Naive thymus-derived CD4-positive, alpha-beta T cell (primary cell): ENCODE data around the gene CCM2. TPM values are rescaled to one million over a fixed set of nuclear protein-coding genes. Genes with fewer than 3 reads are reported as not detected.

Source experiments
- ATAC-seq: fragments of 150-1000 bp; cut with Tn5 transposase; 2 replicates; pipeline ENCODE4 v1.10.0; 2021; ENCODE audit warnings: mild to moderate bottlenecking, moderate library complexity
- CTCF ChIA-PET: fragments of 350-600 bp; sonication (Branson Sonifier 250); formaldehyde crosslinking; loops from one replicate; lab custom pipeline; 2021; ENCODE audit warnings: antibody characterized with exemption; lab: Charles Lee
- POLR2A ChIA-PET: fragments of 350-600 bp; sonication (Branson Sonifier 250); formaldehyde crosslinking; loops from one replicate; lab custom pipeline; 2021; ENCODE audit warnings: antibody characterized with exemption, inconsistent platforms; lab: Charles Lee
- DNase-seq, 9 donors: peaks; one replicate each; pipeline versions ENCODE4 v3.0.0 to v3.0.0-alpha.2; 2020 to 2022; ENCODE audit warnings: mixed read lengths in 1 of 9
- H3K27ac ChIP-seq: one replicate; pipeline ENCODE4 v1.7.0; 2013; ENCODE audit warnings: mild to moderate bottlenecking, low read depth, low read length, moderate library complexity
- H3K27me3 ChIP-seq, 2 donors: one replicate each; pipeline ENCODE4 v1.7.0; 2013; ENCODE audit warnings: low read length in 2 of 2, mild to moderate bottlenecking in 2 of 2, moderate library complexity in 2 of 2; ENCODE audit not compliant: control insufficient read depth in 2 of 2, insufficient read depth in 2 of 2
- H3K36me3 ChIP-seq, 3 experiments: 1 replicate in 2 of 3; 2 replicates in 1 of 3; pipeline ENCODE4 v1.7.0; 2013; ENCODE audit warnings: low read length in 3 of 3, mild to moderate bottlenecking in 3 of 3, moderate library complexity in 1 of 3; ENCODE audit not compliant: insufficient read depth in 3 of 3, control insufficient read depth in 2 of 3
- H3K4me1 ChIP-seq, 2 donors: one replicate each; pipeline ENCODE4 v1.7.0; 2013; ENCODE audit warnings: low read length in 2 of 2, mild to moderate bottlenecking in 2 of 2, moderate library complexity in 1 of 2; ENCODE audit not compliant: control insufficient read depth in 2 of 2, insufficient read depth in 2 of 2
- H3K4me3 ChIP-seq: 2 replicates; pipeline ENCODE4 v1.7.0; 2013; ENCODE audit warnings: mild to moderate bottlenecking, low read length
- H3K9me3 ChIP-seq, 3 experiments: 1 replicate in 2 of 3; 2 replicates in 1 of 3; pipeline ENCODE4 v1.7.0; 2013; ENCODE audit warnings: low read length in 3 of 3; ENCODE audit not compliant: control insufficient read depth in 2 of 3
- H3K27ac Mint-ChIP-seq, 9 donors: one replicate each; pipeline ENCODE4 v1.8.0; 2020 to 2022; ENCODE audit warnings: mixed read lengths in 9 of 9, mild to moderate bottlenecking in 8 of 9, moderate library complexity in 5 of 9, inconsistent platforms in 2 of 9
- H3K27me3 Mint-ChIP-seq, 5 donors: one replicate each; pipeline ENCODE4 v1.8.0; 2021 to 2022; ENCODE audit warnings: mixed read lengths in 5 of 5, mild to moderate bottlenecking in 1 of 5
- H3K36me3 Mint-ChIP-seq, 5 donors: one replicate each; pipeline ENCODE4 v1.8.0; 2020 to 2022; ENCODE audit warnings: mixed read lengths in 5 of 5, mild to moderate bottlenecking in 3 of 5, inconsistent platforms in 1 of 5
- H3K4me1 Mint-ChIP-seq, 7 donors: one replicate each; pipeline ENCODE4 v1.8.0; 2020 to 2022; ENCODE audit warnings: mixed read lengths in 7 of 7, mild to moderate bottlenecking in 3 of 7, inconsistent platforms in 1 of 7
- H3K4me3 Mint-ChIP-seq, 10 donors: one replicate each; pipeline ENCODE4 v1.8.0; 2020 to 2022; ENCODE audit warnings: mild to moderate bottlenecking in 10 of 10, mixed read lengths in 10 of 10, moderate library complexity in 6 of 10, inconsistent platforms in 2 of 10
- H3K9me3 Mint-ChIP-seq, 11 donors: one replicate each; pipeline ENCODE4 v1.8.0; 2020 to 2022; ENCODE audit warnings: mixed read lengths in 11 of 11, mild to moderate bottlenecking in 4 of 11, inconsistent platforms in 1 of 11, moderate library complexity in 1 of 11
- intact Hi-C, 2 donors: fragments of 100-400 bp; cut with micrococcal nuclease; formaldehyde crosslinking; loops; one replicate each; pipeline ENCODE4 v1.15.1; 2023
- polyA plus RNA-seq, 2 donors: library from polyadenylated mRNA; unstranded; fragments of 300-500 nt; fragmentation: Illumina TruSeq; gene quantifications; one replicate each; pipeline ENCODE4 v1.2.3, GENCODE V29; 2021
- total RNA-seq, 6 experiments: library from RNA in 5 of 6; stranded (reverse) in 5 of 6; gene quantifications; 1 replicate in 5 of 6; 2 replicates in 1 of 6; pipeline ENCODE4 v1.2.3 and lab custom pipeline; 2021 to 2026

CCM2 gene
- total and polyA plus RNA-seq, 7 experiments from 2014 or later: 75.9 to 200 (median 119) TPM

- no peaks in the 10 kb centered on the region for H3K36me3 ChIP-seq
- no peak overlapping the region for H3K27ac ChIP-seq
- no peak overlapping the region for H3K4me3 Mint-ChIP-seq
- no peak overlapping the region for H3K4me3 ChIP-seq
- peaks cover 0 to 3% of the 10 kb centered on the region in 2 donors for H3K27me3 ChIP-seq
- DNase-seq (no peak), ATAC-seq (no peak)
- ChIA-PET CTCF (no interaction called here), POLR2A (no interaction called here)
- intact Hi-C loops: loop anchor here in 1 of 2 donors (10.0 kb wide), 1 partner anchor 1034 kb away; the partner anchor contains the start of gene POLM
- H3K36me3 Mint-ChIP-seq: peaks cover 0 to 1% (median 0%) of the 10 kb centered on the region in 5 donors
- H3K4me1 ChIP-seq: peaks cover 14 to 17% of the 10 kb centered on the region in 2 donors
- peaks cover 8 to 21% (median 16%) of the 10 kb centered on the region in 7 donors for H3K4me1 Mint-ChIP-seq
- H3K9me3 Mint-ChIP-seq: no peaks in the 10 kb centered on the region
- peaks cover 0 to 17% (median 3%) of the 10 kb centered on the region in 5 donors for H3K27me3 Mint-ChIP-seq
- no peak overlapping the region for H3K27ac Mint-ChIP-seq
- H3K9me3 ChIP-seq: no peaks in the 10 kb centered on the region
These were observed 118.9 kb downstream of the CCM2 start for GRCh38 chr7:45118889-45119331.

GRCh38 chr7:45119550-45119949 lies 119.5 kb downstream of the CCM2 start:
- peaks cover 0 to 3% of the 10 kb centered on the region in 2 donors for H3K27me3 ChIP-seq
- H3K27ac Mint-ChIP-seq: peak overlapping the region in 1 of 9 donors; percentile 3
- no peaks in the 10 kb centered on the region for H3K9me3 ChIP-seq
- ATAC-seq: no peak
- peaks cover 8 to 21% (median 16%) of the 10 kb centered on the region in 7 donors for H3K4me1 Mint-ChIP-seq
- no peaks in the 10 kb centered on the region for H3K9me3 Mint-ChIP-seq
- no peaks in the 10 kb centered on the region for H3K36me3 ChIP-seq
- H3K4me3 ChIP-seq: no peak overlapping the region
- DNase-seq: no peak
- H3K4me3 Mint-ChIP-seq: no peak overlapping the region
- peaks cover 0 to 12% (median 3%) of the 10 kb centered on the region in 5 donors for H3K27me3 Mint-ChIP-seq
- POLR2A ChIA-PET: no interaction called here
- H3K4me1 ChIP-seq: peaks cover 14 to 17% of the 10 kb centered on the region in 2 donors
- peaks cover 0 to 1% (median 0%) of the 10 kb centered on the region in 5 donors for H3K36me3 Mint-ChIP-seq
- no peak overlapping the region for H3K27ac ChIP-seq
- intact Hi-C loops: loop anchor here in 1 of 2 donors (10.0 kb wide), 1 partner anchor 1035 kb away; the partner anchor contains the start of gene POLM
- CTCF ChIA-PET: no interaction called here

- peaks cover 0 to 3% of the 10 kb centered on the region in 2 donors for H3K27me3 ChIP-seq
- ChIA-PET CTCF (interaction anchor here (0.6 to 3.3 kb wide), 4 partner anchors 12 to 546 kb away, joined by 3 to 13 read pairs (median 4); no protein-coding TSS in a partner anchor), POLR2A (interaction anchor here (0.8 to 2.7 kb wide), 3 partner anchors 10 to 238 kb away, joined by 3 to 14 read pairs (median 3); partner anchors contain the start of genes PURB and TBRG4)
- Mint-ChIP-seq H3K4me1 (peaks cover 8 to 20% (median 16%) of the 10 kb centered on the region in 7 donors), H3K27me3 (peaks cover 0 to 5% (median 0%) of the 10 kb centered on the region in 5 donors), H3K27ac (peak overlapping the region; percentile 14 to 95 (median 75)), H3K9me3 (no peaks in the 10 kb centered on the region), H3K4me3 (peak overlapping the region in 9 of 10 donors; percentile 32 to 84 (median 65)), H3K36me3 (peaks cover 0 to 1% (median 0%) of the 10 kb centered on the region in 5 donors)
- DNase-seq (peak in 1 of 9 donors; percentile 7), ATAC-seq (peak; percentile 36)
- H3K27ac ChIP-seq: peak overlapping the region; percentile 28
- H3K4me1 ChIP-seq: peaks cover 14 to 17% of the 10 kb centered on the region in 2 donors
- H3K4me3 ChIP-seq: peak overlapping the region; percentile 28
- intact Hi-C loops: no loop called here
- no peaks in the 10 kb centered on the region for H3K36me3 ChIP-seq
- no peaks in the 10 kb centered on the region for H3K9me3 ChIP-seq
These were observed 123.2 kb downstream of the CCM2 start for GRCh38 chr7:45122975-45123860.

DNA sequence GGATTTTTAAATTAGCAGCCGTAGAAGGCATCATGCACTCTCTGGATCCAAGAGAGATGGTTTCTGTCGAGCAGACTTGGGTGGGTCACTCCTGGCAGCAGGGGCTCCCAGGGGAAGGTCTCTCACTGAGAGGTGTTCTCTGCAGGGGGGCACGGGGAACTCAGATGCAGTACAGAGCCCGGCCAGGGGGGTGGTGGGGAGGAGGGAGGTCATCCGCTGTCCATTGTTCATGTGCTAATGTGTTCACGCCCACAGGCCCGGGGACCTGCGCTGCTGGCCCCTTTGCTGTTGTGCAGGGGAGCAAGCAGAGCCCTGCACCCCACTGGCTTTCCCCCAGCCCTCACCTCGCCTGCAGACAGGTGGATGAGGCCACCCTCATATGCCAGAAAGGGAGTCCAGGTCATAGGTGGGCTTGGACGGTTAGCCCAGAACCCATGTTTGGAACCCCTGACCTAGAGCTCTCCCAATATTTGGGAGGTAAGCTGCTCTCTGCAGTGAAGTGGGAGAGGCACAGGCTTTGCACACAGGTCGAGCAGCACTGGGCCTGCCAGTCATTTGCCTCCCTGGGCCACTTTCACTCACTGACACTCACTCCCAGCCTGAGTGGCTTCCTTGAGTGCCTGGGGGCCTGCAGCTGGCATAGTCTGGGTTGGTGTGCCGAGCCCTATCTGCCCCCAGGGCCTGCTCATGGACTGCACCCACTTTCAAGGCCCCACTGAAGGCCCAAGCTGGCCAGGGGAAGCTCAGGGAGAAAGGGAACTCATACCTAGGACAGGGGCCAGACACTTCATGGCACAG lies 124.1 kb downstream of the CCM2 start:
- DNase-seq (no peak), ATAC-seq (no peak)
- Mint-ChIP-seq H3K9me3 (no peaks in the 10 kb centered on the region), H3K27me3 (peaks cover 0 to 5% (median 0%) of the 10 kb centered on the region in 5 donors), H3K27ac (peak overlapping the region in 3 of 9 donors; percentile 55 to 95 (median 63)), H3K4me3 (no peak overlapping the region), H3K36me3 (peaks cover 0 to 1% (median 0%) of the 10 kb centered on the region in 5 donors), H3K4me1 (peaks cover 8 to 17% (median 15%) of the 10 kb centered on the region in 7 donors)
- intact Hi-C loops: no loop called here
- Histone ChIP-seq H3K36me3 (no peaks in the 10 kb centered on the region), H3K27ac (no peak overlapping the region), H3K9me3 (no peaks in the 10 kb centered on the region), H3K4me3 (no peak overlapping the region), H3K4me1 (peaks cover 14 to 17% of the 10 kb centered on the region in 2 donors), H3K27me3 (no peaks in the 10 kb centered on the region)
- POLR2A ChIA-PET: interaction anchor here (1.2 to 2.7 kb wide), 2 partner anchors 11 to 13 kb away, joined by 3 to 14 read pairs; partner anchors contain the start of gene TBRG4
- CTCF ChIA-PET: interaction anchor here (0.5 to 3.3 kb wide), 4 partner anchors 11 to 267 kb away, joined by 3 to 13 read pairs (median 4); no protein-coding TSS in a partner anchor

- H3K36me3 ChIP-seq: no peaks in the 10 kb centered on the region
- ATAC-seq: no peak
- ChIA-PET POLR2A (interaction anchor here (1.2 kb wide), 1 partner anchor 13 kb away, joined by 3 read pairs; the partner anchor contains the start of gene TBRG4), CTCF (interaction anchor here (0.7 to 3.3 kb wide), 2 partner anchors 10 to 151 kb away, joined by 3 to 13 read pairs; no protein-coding TSS in a partner anchor)
- H3K9me3 Mint-ChIP-seq: no peaks in the 10 kb centered on the region
- H3K27ac ChIP-seq: no peak overlapping the region
- peaks cover 8 to 17% (median 15%) of the 10 kb centered on the region in 7 donors for H3K4me1 Mint-ChIP-seq
- no peak for DNase-seq
- H3K9me3 ChIP-seq: no peaks in the 10 kb centered on the region
- H3K4me3 Mint-ChIP-seq: no peak overlapping the region
- intact Hi-C loops: no loop called here
- H3K36me3 Mint-ChIP-seq: peaks cover 0 to 1% (median 0%) of the 10 kb centered on the region in 5 donors
- no peak overlapping the region for H3K4me3 ChIP-seq
- no peaks in the 10 kb centered on the region for H3K27me3 ChIP-seq
- no peaks in the 10 kb centered on the region for H3K27me3 Mint-ChIP-seq
- peak overlapping the region in 3 of 9 donors; percentile 24 to 78 (median 48) for H3K27ac Mint-ChIP-seq
- peaks cover 14 to 17% of the 10 kb centered on the region in 2 donors for H3K4me1 ChIP-seq
These were observed 125.3 kb downstream of the CCM2 start for GRCh38 chr7:45125193-45125904.
